GM12878 (cell line): Measurements from ENCODE around the gene ELMO2. TPM values are rescaled to one million over a fixed set of nuclear protein-coding genes. Genes with fewer than 3 reads are reported as not detected.

Experiments
- ATAC-seq: fragments of 200-7000 bp; cut with Tn5 transposase; 3 replicates; pipeline ENCODE4 v1.9.1; 2020; ENCODE audit warnings: mild to moderate bottlenecking, moderate library complexity
- BruUV-seq: library from RNA; stranded (reverse); fragments of 400-500 nt; replicated peaks from 2 replicates; lab custom pipeline; 2021; lab: Mats Ljungman, UMichigan
- CTCF ChIA-PET: fragments of 300-600 bp; sonication (Branson Sonifier 250); formaldehyde crosslinking; extraction: SDS; loops from one replicate; lab custom pipeline; 2021; ENCODE audit warnings: inconsistent platforms; lab: Yijun Ruan, JAX
- POLR2A ChIA-PET: fragments of 350-600 bp; formaldehyde crosslinking; extraction: SDS; loops from one replicate; lab custom pipeline; 2021; ENCODE audit warnings: inconsistent platforms; lab: Charles Lee
- RAD21 ChIA-PET: fragments of 300-600 bp; sonication (Branson Sonifier 250); formaldehyde crosslinking; loops from one replicate; lab custom pipeline; 2023; ENCODE audit warnings: antibody characterized with exemption; ENCODE audit not compliant: unreplicated experiment; lab: Charles Lee
- SMC1A ChIA-PET: fragments of 300-600 bp; sonication (Branson Sonifier 250); formaldehyde crosslinking; loops from one replicate; lab custom pipeline; 2023; ENCODE audit not compliant: unreplicated experiment, uncharacterized antibody; lab: Charles Lee
- DNase-seq: peaks from one replicate; pipeline ENCODE4 v3.0.0-alpha.2; 2011; ENCODE audit warnings: low read depth, low spot score
- FAIRE-seq: peaks from 3 replicates; lab custom pipeline; 2011; peaks lifted over from hg19 to GRCh38; lab: Jason Lieb, UNC
- H2AFZ ChIP-seq: 2 replicates; pipeline ENCODE4 v1.6.0; 2011; ENCODE audit warnings: low read depth, low read length, control low read depth; ENCODE audit not compliant: control insufficient read depth
- H3K27ac ChIP-seq: 2 replicates; pipeline ENCODE4 v1.5.1; 2011; ENCODE audit warnings: control low read depth; ENCODE audit not compliant: control insufficient read depth, insufficient read depth
- H3K27me3 ChIP-seq, 2 experiments: replicated peaks in 1 of 2; 2 replicates each; pipeline versions ENCODE4 v1.6.0 to v1.6.1; 2011; ENCODE audit warnings: low read length in 1 of 2; ENCODE audit not compliant: control insufficient read depth in 2 of 2, insufficient read depth in 2 of 2
- H3K36me3 ChIP-seq, 2 experiments: 2 replicates each; pipeline ENCODE4 v1.5.1; 2011; ENCODE audit warnings: low read length in 1 of 2; ENCODE audit not compliant: control insufficient read depth in 2 of 2, insufficient read depth in 2 of 2
- H3K4me1 ChIP-seq: 2 replicates; pipeline ENCODE4 v1.6.1; 2011; ENCODE audit warnings: mild to moderate bottlenecking, low read length, moderate library complexity, mixed read lengths; ENCODE audit not compliant: control insufficient read depth, insufficient read depth
- H3K4me2 ChIP-seq: 2 replicates; pipeline ENCODE4 v1.6.0; 2011; ENCODE audit warnings: control low read depth; ENCODE audit not compliant: control insufficient read depth, insufficient read depth
- H3K4me3 ChIP-seq: fragments of 200-600 bp; sonication (generic); 2 replicates; pipeline ENCODE4 v1.5.1; 2016
- H3K79me2 ChIP-seq: 2 replicates; pipeline ENCODE4 v1.6.0; 2011; ENCODE audit warnings: low read length; ENCODE audit not compliant: control insufficient read depth, insufficient read depth
- H3K9ac ChIP-seq: 2 replicates; pipeline ENCODE4 v1.8.0; 2011; ENCODE audit warnings: low read length, control low read depth, mixed read lengths; ENCODE audit not compliant: control insufficient read depth, insufficient read depth
- H3K9me3 ChIP-seq: replicated peaks from 3 replicates; pipeline ENCODE4 v1.5.1; 2011; ENCODE audit warnings: mild to moderate bottlenecking, low read length; ENCODE audit not compliant: control insufficient read depth, insufficient read depth
- H4K20me1 ChIP-seq: 2 replicates; pipeline ENCODE4 v1.6.0; 2011; ENCODE audit not compliant: control insufficient read depth, insufficient read depth
- ASH2L ChIP-seq: fragments of 300-600, 200-600 bp; sonication (generic); IDR thresholded peaks from 2 replicates; pipeline ENCODE4 v1.6.1; 2017; ENCODE audit warnings: low read depth, mild to moderate bottlenecking, borderline replicate concordance
- HDGF ChIP-seq: fragments of 450-650 bp; IDR thresholded peaks from 2 replicates; pipeline ENCODE4 v1.6.1; 2016; ENCODE audit warnings: antibody characterized with exemption
- MEF2A ChIP-seq: IDR thresholded peaks from 2 replicates; pipeline ENCODE4 v1.6.1; 2011; ENCODE audit warnings: low read depth, mild to moderate bottlenecking, low read length, moderate library complexity; ENCODE audit not compliant: insufficient read depth
- MEF2B ChIP-seq: fragments of 450-650 bp; IDR thresholded peaks from 2 replicates; pipeline ENCODE4 v1.6.1; 2018; ENCODE audit warnings: mild to moderate bottlenecking, moderate library complexity; ENCODE audit not compliant: partially characterized antibody, poor library complexity, severe bottlenecking
- MYC ChIP-seq: IDR thresholded peaks from 2 replicates; pipeline ENCODE4 v1.6.1; 2011; ENCODE audit warnings: mild to moderate bottlenecking, low read length, moderate library complexity, inconsistent platforms; ENCODE audit not compliant: insufficient read depth, insufficient replicate concordance, insufficient read length, severe bottlenecking
- NKRF ChIP-seq: fragments of 450-650 bp; conservative IDR thresholded peaks from 2 replicates; pipeline ENCODE4 v1.6.1; 2017; ENCODE audit warnings: mild to moderate bottlenecking, moderate library complexity
- POU2F2 ChIP-seq: IDR thresholded peaks from 3 replicates; pipeline ENCODE4 v1.6.1; 2011; ENCODE audit warnings: low read depth, mild to moderate bottlenecking, low read length, borderline replicate concordance
- SMAD5 ChIP-seq: IDR thresholded peaks from 2 replicates; pipeline ENCODE4 v1.6.1; 2016; ENCODE audit warnings: antibody characterized with exemption, low read depth
- SMC3 ChIP-seq: IDR thresholded peaks from 2 replicates; pipeline ENCODE4 v1.6.1; 2011; ENCODE audit warnings: low read length, improper control_type of control experiment, borderline replicate concordance
- SREBF1 ChIP-seq: IDR thresholded peaks from 2 replicates; pipeline ENCODE4 v1.6.1; 2012; ENCODE audit warnings: mild to moderate bottlenecking, low read length
- SUZ12 ChIP-seq: fragments of 200-600 bp; sonication (generic); IDR thresholded peaks from one replicate; pipeline ENCODE4 v1.6.1; 2018; ENCODE audit warnings: antibody characterized with exemption, mild to moderate bottlenecking; ENCODE audit not compliant: unreplicated experiment
- TCF12 ChIP-seq: IDR thresholded peaks from 2 replicates; pipeline ENCODE4 v1.6.1; 2011; ENCODE audit warnings: low read depth, mild to moderate bottlenecking, low read length
- YY1 ChIP-seq: IDR thresholded peaks from 2 replicates; pipeline ENCODE4 v1.6.1; 2011; ENCODE audit warnings: low read depth, mild to moderate bottlenecking, low read length
- WGBS: methylation state at CpG from one replicate; pipeline ENCODE4 v1.1.6; 2016; ENCODE audit warnings: low lambda C conversion rate; ENCODE audit not compliant: insufficient replicate concordance, insufficient coverage; ENCODE audit errors: missing lambda C conversion rate; 5-methylcytosine and 5-hydroxymethylcytosine counted together
- in situ Hi-C: fragments of 300-500 bp; cut with MboI; formaldehyde crosslinking; loops from 9 replicates; pipeline ENCODE4 v1.14.3; 2018; ENCODE audit warnings: mixed read lengths
- intact Hi-C: fragments of 100-400 bp; cut with micrococcal nuclease; formaldehyde crosslinking; loops from one replicate; pipeline ENCODE4 v1.14.2; 2022; ENCODE audit not compliant: unreplicated experiment
- polyA plus RNA-seq, 11 experiments: library from polyadenylated mRNA; depleted of rRNA in 4 of 11; unstranded in 6 of 11; stranded (reverse) in 5 of 11; fragments of >200 nt; fragmentation: Nextera tagmentation in 4 of 11; fragmentation: Illumina TruSeq in 1 of 11; extraction: Ambion mirVana in 4 of 11; extraction: Trizol in 1 of 11; gene quantifications; 1 replicate in 1 of 11; 2 replicates in 10 of 11; pipeline versions ENCODE4 v1.2.1 to v1.2.3, GENCODE V29; 2011 to 2016; ENCODE audit warnings: inconsistent platforms in 2 of 11, missing spikeins in 2 of 11, low read depth in 1 of 11
- total RNA-seq, 4 experiments: library from RNA; depleted of rRNA in 3 of 4; stranded (reverse); fragments of >200 nt in 3 of 4; fragmentation: Illumina TruSeq in 1 of 4; extraction: Trizol in 1 of 4; gene quantifications; 2 replicates each; pipeline versions ENCODE4 v1.2.1 to v1.2.3, GENCODE V29; 2013 to 2021
- TF ChIP-seq, protein P1 (sequence below): fragments of 450-650 bp; IDR thresholded peaks from 2 replicates; pipeline ENCODE4 v1.6.1; 2017; ENCODE audit warnings: borderline replicate concordance
- TF ChIP-seq, protein P2 (sequence below): fragments of 450-650 bp; IDR thresholded peaks from 2 replicates; pipeline ENCODE4 v1.6.1; 2017; ENCODE audit warnings: mild to moderate bottlenecking
- TF ChIP-seq, protein P3 (sequence below): fragments of 450-650 bp; IDR thresholded peaks from 2 replicates; pipeline ENCODE4 v1.6.1; 2016; ENCODE audit warnings: mild to moderate bottlenecking

Gene ELMO2
- total and polyA plus RNA-seq, 10 of the 15 experiments (the other 5 are each of a cell fraction or from before 2014, with no cell fraction given), result 14.2 to 40.2 (median 37.6) TPM

DNA sequence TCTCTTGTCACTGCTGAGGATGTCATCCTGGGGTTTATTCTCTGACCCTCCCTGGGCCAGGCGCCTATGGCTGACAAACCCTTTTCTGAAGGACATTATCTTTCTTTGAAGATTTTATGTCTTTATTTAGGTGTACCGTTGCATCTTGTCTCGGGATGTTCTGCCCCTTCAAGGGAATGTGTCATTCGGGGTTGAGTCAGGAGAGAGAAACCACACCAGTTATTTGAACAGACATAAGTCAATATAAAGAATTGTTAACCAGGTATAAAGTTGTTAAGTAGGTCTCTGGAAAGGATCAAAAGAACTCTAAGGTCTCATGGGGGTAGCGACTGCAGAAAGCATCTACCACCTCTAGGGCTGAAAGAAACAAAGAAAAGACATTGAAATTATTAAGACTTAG is 8.2 kb upstream of the ELMO2 start:
- no peak for FAIRE-seq
- ChIA-PET POLR2A (no interaction called here), SMC1A (no interaction called here), RAD21 (interaction anchor here (3.4 kb wide), 1 partner anchor 66 kb away, joined by 12 read pairs; no protein-coding TSS in a partner anchor), CTCF (no interaction called here)
- no TSS peak for BruUV-seq
- no peaks in the 10 kb centered on the region for H3K79me2 ChIP-seq
- in situ Hi-C loops, result no loop called here
- no peak overlapping the region for H3K27ac ChIP-seq
- TF ChIP-seq, protein P1, sequence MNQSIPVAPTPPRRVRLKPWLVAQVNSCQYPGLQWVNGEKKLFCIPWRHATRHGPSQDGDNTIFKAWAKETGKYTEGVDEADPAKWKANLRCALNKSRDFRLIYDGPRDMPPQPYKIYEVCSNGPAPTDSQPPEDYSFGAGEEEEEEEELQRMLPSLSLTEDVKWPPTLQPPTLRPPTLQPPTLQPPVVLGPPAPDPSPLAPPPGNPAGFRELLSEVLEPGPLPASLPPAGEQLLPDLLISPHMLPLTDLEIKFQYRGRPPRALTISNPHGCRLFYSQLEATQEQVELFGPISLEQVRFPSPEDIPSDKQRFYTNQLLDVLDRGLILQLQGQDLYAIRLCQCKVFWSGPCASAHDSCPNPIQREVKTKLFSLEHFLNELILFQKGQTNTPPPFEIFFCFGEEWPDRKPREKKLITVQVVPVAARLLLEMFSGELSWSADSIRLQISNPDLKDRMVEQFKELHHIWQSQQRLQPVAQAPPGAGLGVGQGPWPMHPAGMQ, result no peak
- TF ChIP-seq SUZ12, result no peak
- TF ChIP-seq YY1, result no peak
- no peak for TF ChIP-seq HDGF
- TF ChIP-seq, protein P2, sequence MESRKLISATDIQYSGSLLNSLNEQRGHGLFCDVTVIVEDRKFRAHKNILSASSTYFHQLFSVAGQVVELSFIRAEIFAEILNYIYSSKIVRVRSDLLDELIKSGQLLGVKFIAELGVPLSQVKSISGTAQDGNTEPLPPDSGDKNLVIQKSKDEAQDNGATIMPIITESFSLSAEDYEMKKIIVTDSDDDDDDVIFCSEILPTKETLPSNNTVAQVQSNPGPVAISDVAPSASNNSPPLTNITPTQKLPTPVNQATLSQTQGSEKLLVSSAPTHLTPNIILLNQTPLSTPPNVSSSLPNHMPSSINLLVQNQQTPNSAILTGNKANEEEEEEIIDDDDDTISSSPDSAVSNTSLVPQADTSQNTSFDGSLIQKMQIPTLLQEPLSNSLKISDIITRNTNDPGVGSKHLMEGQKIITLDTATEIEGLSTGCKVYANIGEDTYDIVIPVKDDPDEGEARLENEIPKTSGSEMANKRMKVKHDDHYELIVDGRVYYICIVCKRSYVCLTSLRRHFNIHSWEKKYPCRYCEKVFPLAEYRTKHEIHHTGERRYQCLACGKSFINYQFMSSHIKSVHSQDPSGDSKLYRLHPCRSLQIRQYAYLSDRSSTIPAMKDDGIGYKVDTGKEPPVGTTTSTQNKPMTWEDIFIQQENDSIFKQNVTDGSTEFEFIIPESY, result no peak
- no peak for TF ChIP-seq SREBF1
- TF ChIP-seq MYC, result no peak
- no peak for TF ChIP-seq MEF2A
- no peak for TF ChIP-seq SMAD5
- no peak for TF ChIP-seq POU2F2
- TF ChIP-seq TCF12, result no peak
- TF ChIP-seq NKRF, result no peak
- TF ChIP-seq, protein P3, sequence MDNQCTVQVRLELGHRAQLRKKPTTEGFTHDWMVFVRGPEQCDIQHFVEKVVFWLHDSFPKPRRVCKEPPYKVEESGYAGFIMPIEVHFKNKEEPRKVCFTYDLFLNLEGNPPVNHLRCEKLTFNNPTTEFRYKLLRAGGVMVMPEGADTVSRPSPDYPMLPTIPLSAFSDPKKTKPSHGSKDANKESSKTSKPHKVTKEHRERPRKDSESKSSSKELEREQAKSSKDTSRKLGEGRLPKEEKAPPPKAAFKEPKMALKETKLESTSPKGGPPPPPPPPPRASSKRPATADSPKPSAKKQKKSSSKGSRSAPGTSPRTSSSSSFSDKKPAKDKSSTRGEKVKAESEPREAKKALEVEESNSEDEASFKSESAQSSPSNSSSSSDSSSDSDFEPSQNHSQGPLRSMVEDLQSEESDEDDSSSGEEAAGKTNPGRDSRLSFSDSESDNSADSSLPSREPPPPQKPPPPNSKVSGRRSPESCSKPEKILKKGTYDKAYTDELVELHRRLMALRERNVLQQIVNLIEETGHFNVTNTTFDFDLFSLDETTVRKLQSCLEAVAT, result no peak
- TF ChIP-seq SMC3, result no peak
- TF ChIP-seq ASH2L, result no peak
- no peak for TF ChIP-seq MEF2B
- ATAC-seq, result no peak
- intact Hi-C loops, result no loop called here
- no peaks in the 10 kb centered on the region for H4K20me1 ChIP-seq
- DNase-seq, result no peak
- no peaks in the 10 kb centered on the region for H3K4me1 ChIP-seq
- H3K4me2 ChIP-seq, result no peak overlapping the region
- H3K27me3 ChIP-seq, result peaks cover 0 to 1% of the 10 kb centered on the region in 2 experiments; a peak in 2 of 4 replicates
- H3K9me3 ChIP-seq, result no peaks in the 10 kb centered on the region
- H3K9ac ChIP-seq, result no peak overlapping the region
- WGBS, result 36% methylated on average over 5 of the region's 5 CpGs
- H3K36me3 ChIP-seq, result no peaks in the 10 kb centered on the region
- H2AFZ ChIP-seq, result no peak overlapping the region
- H3K4me3 ChIP-seq, result no peak overlapping the region
